ENCODE data around the gene ZNF606.

The ZNF606 gene

GRCh38 chr19:58001895-58002369 lies 688 bp downstream of the ZNF606 start:
- DNase-seq (ENCODE audit: low spot score): peak; percentile 51
- in situ Hi-C loops (cut with MboI; ENCODE audit: low sequenced_read_pairs, unreplicated experiment): no loop called here
- TF ChIP-seq, protein P1, sequence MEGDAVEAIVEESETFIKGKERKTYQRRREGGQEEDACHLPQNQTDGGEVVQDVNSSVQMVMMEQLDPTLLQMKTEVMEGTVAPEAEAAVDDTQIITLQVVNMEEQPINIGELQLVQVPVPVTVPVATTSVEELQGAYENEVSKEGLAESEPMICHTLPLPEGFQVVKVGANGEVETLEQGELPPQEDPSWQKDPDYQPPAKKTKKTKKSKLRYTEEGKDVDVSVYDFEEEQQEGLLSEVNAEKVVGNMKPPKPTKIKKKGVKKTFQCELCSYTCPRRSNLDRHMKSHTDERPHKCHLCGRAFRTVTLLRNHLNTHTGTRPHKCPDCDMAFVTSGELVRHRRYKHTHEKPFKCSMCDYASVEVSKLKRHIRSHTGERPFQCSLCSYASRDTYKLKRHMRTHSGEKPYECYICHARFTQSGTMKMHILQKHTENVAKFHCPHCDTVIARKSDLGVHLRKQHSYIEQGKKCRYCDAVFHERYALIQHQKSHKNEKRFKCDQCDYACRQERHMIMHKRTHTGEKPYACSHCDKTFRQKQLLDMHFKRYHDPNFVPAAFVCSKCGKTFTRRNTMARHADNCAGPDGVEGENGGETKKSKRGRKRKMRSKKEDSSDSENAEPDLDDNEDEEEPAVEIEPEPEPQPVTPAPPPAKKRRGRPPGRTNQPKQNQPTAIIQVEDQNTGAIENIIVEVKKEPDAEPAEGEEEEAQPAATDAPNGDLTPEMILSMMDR (IDR thresholded peaks at IDR 0.05; ENCODE audit: borderline replicate concordance, control extremely low read depth, extremely low read depth, insufficient read depth, missing control alignments): no peak

DNA sequence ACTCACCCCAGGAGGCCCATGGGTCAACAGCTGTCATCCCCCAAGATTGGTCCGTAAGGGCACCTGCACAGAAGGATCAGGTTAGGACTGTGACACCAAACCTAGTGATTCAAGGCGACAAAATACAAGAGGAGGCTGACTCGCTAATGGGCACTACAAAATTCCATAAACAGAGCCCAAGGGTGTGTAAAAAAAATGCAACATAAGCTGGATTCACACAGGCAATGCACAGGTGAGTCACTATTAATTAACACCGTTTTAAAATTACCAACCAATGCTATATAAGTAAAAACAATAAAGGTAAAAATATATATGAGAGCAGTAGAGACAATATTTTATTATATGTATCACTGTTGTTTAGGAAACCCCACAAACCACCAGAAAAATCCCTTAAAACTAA lies 1.9 kb downstream of the ZNF606 start:
- in situ Hi-C loops (cut with MboI; ENCODE audit: low sequenced_read_pairs, unreplicated experiment): no loop called here
- no peak for DNase-seq (ENCODE audit: low spot score)
- TF ChIP-seq, protein P1 (IDR thresholded peaks at IDR 0.05; ENCODE audit: borderline replicate concordance, control extremely low read depth, extremely low read depth, insufficient read depth, missing control alignments): no peak

- in situ Hi-C loops (cut with MboI; ENCODE audit: low sequenced_read_pairs, unreplicated experiment): no loop called here
- no peak for DNase-seq (ENCODE audit: low spot score)
- TF ChIP-seq, protein P1 (IDR thresholded peaks at IDR 0.05; ENCODE audit: borderline replicate concordance, control extremely low read depth, extremely low read depth, insufficient read depth, missing control alignments): no peak
Observed at GRCh38 chr19:57992841-57993240, 9.8 kb downstream of the ZNF606 start.

- in situ Hi-C loops (cut with MboI; ENCODE audit: low sequenced_read_pairs, unreplicated experiment): no loop called here
- DNase-seq (ENCODE audit: low spot score): no peak
- TF ChIP-seq, protein P1 (IDR thresholded peaks at IDR 0.05; ENCODE audit: borderline replicate concordance, control extremely low read depth, extremely low read depth, insufficient read depth, missing control alignments): no peak
Observed at GRCh38 chr19:57978586-57979289, 23.9 kb downstream of the ZNF606 start.

- DNase-seq (ENCODE audit: low spot score): no peak
- in situ Hi-C loops (cut with MboI; ENCODE audit: low sequenced_read_pairs, unreplicated experiment): no loop called here
- TF ChIP-seq, protein P1 (IDR thresholded peaks at IDR 0.05; ENCODE audit: borderline replicate concordance, control extremely low read depth, extremely low read depth, insufficient read depth, missing control alignments): no peak
Observed at GRCh38 chr19:57974434-57974833, 28.2 kb downstream of the ZNF606 start, which contains the start of gene C19orf18. C19orf18 (minus strand) TSS chr19:57974534; CDS start chr19:57974432, 102 bp downstream.

GRCh38 chr19:57964761-57965160 lies 37.9 kb downstream of the ZNF606 start:
- TF ChIP-seq, protein P1 (IDR thresholded peaks at IDR 0.05; ENCODE audit: borderline replicate concordance, control extremely low read depth, extremely low read depth, insufficient read depth, missing control alignments): no peak
- in situ Hi-C loops (cut with MboI; ENCODE audit: low sequenced_read_pairs, unreplicated experiment): no loop called here
- DNase-seq (ENCODE audit: low spot score): no peak
